Smooth muscle cell (in vitro differentiated cells): Measurements from ENCODE around the gene CAPN13. TPM values are rescaled to one million over a fixed set of nuclear protein-coding genes. Genes with fewer than 3 reads are reported as not detected.

Experiments used
- DNase-seq: peaks from one replicate; lab custom pipeline; 2025; ENCODE audit not compliant: unreplicated experiment; lab: John Stamatoyannopoulos, UW
- H2AFZ ChIP-seq: fragments of 200-600 bp; sonication (generic); 2 replicates; pipeline ENCODE4 v1.6.0; 2016; ENCODE audit warnings: antibody characterized with exemption, low read depth, mild to moderate bottlenecking
- H3F3A ChIP-seq: fragments of 200-600 bp; sonication (generic); 2 replicates; pipeline ENCODE4 v1.6.0; 2017; ENCODE audit warnings: antibody characterized with exemption, low read depth
- H3K27ac ChIP-seq: fragments of 200-600 bp; sonication (generic); 2 replicates; pipeline ENCODE4 v1.5.1; 2016; ENCODE audit warnings: low read depth, mild to moderate bottlenecking
- H3K27me3 ChIP-seq: fragments of 200-600 bp; sonication (generic); 2 replicates; pipeline ENCODE4 v1.6.1; 2016; ENCODE audit warnings: low read depth, mild to moderate bottlenecking
- H3K36me3 ChIP-seq: fragments of 200-600 bp; sonication (generic); 2 replicates; pipeline ENCODE4 v1.5.1; 2016; ENCODE audit warnings: low read depth
- H3K4me1 ChIP-seq: fragments of 200-600 bp; sonication (generic); 2 replicates; pipeline ENCODE4 v1.5.1; 2016; ENCODE audit warnings: low read depth
- H3K4me2 ChIP-seq: fragments of 200-600 bp; sonication (generic); 2 replicates; pipeline ENCODE4 v1.6.0; 2016; ENCODE audit warnings: mild to moderate bottlenecking
- H3K4me3 ChIP-seq: fragments of 200-600 bp; sonication (generic); 2 replicates; pipeline ENCODE4 v1.5.1; 2016; ENCODE audit warnings: mild to moderate bottlenecking
- H3K79me2 ChIP-seq: fragments of 200-600 bp; sonication (generic); 2 replicates; pipeline ENCODE4 v1.6.0; 2016; ENCODE audit warnings: low read depth, mild to moderate bottlenecking
- H3K9ac ChIP-seq: fragments of 200-600 bp; sonication (generic); 2 replicates; pipeline ENCODE4 v1.6.0; 2016; ENCODE audit warnings: low read depth
- H3K9me3 ChIP-seq: fragments of 200-600 bp; sonication (generic); replicated peaks from 2 replicates; pipeline ENCODE4 v1.5.1; 2016; ENCODE audit warnings: low read depth
- H4K20me1 ChIP-seq: fragments of 200-600 bp; sonication (generic); 2 replicates; pipeline ENCODE4 v1.6.0; 2016; ENCODE audit warnings: low read depth
- WGBS: methylation state at CpG from one replicate; pipeline ENCODE4 v1.1.7; 2016; ENCODE audit warnings: low lambda C conversion rate; 5-methylcytosine and 5-hydroxymethylcytosine counted together
- polyA plus RNA-seq: library from polyadenylated mRNA; unstranded; fragments of >200 nt; fragmentation: Nextera tagmentation; extraction: Ambion mirVana; gene quantifications from 2 replicates; pipeline ENCODE4 v1.2.1, GENCODE V29; 2016
- total RNA-seq: library from RNA; depleted of rRNA; stranded (reverse); fragments of >200 nt; gene quantifications from 2 replicates; pipeline ENCODE4 v1.2.3, GENCODE V29; 2014
- TF ChIP-seq, protein P1 (sequence below): fragments of 200-600 bp; sonication (generic); IDR thresholded peaks from 2 replicates; pipeline ENCODE4 v1.5.1; 2017; ENCODE audit warnings: borderline replicate concordance, mild to moderate bottlenecking, antibody characterized with exemption; ENCODE audit not compliant: insufficient read depth, poor library complexity, severe bottlenecking

The CAPN13 gene
- total and polyA plus RNA-seq, 2 experiments from 2014 or later = 0.04 to 0.40 TPM

DNA sequence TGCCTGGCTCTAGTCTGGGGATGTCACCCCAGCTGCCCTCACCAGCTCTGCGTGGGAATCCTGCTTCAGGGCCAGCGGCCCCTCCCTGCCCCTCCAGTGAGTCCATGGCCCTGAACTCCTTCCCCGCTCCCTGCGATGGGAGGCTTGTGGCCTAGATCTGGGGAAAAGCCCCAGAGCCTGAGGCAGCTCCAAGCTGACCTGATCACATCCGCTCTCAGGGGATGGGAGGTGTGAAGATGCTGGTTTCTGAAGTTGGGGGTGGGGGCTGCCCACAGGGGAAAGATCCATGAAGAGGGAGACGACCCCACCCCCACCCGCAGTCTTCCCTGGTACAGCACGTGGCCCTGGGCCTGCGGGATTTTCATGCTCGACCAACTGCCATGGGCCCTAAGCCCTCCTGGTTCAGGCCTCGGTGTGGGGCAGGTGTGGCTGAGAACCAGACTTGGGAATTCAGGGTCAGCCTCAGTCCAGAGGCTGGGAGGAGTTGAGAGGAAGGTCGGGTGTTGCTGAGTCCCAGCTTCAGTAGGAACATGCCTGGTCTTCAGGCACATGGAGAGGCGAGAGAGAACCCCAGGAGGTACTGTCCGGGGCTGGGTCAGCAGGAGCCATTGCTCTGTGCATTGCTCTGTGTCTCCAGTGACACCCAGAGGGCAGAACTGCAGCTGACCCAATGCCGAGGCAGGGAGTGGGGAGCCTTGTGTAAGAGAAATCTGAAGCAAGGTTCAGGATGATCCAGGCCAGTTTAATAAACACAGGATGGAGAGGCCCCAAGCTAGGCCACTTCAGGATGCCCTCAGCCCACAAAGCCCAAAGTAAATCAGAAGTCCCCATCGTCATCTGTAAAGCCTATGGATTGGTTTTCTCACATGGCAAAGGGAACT lies 115.1 kb downstream of the CAPN13 start:
- Histone ChIP-seq H3F3A (no peaks in the 10 kb centered on the region), H3K9me3 (no peaks in the 10 kb centered on the region), H3K27me3 (peaks cover 7% of the 10 kb centered on the region), H3K27ac (no peak overlapping the region), H3K4me2 (no peak overlapping the region), H3K4me3 (no peak overlapping the region), H4K20me1 (no peaks in the 10 kb centered on the region), H3K36me3 (no peaks in the 10 kb centered on the region), H3K79me2 (no peaks in the 10 kb centered on the region), H2AFZ (no peak overlapping the region), H3K9ac (no peak overlapping the region), H3K4me1 (no peaks in the 10 kb centered on the region)
- 95% methylated on average over 16 of the region's 16 CpGs for WGBS
- TF ChIP-seq, protein P1, sequence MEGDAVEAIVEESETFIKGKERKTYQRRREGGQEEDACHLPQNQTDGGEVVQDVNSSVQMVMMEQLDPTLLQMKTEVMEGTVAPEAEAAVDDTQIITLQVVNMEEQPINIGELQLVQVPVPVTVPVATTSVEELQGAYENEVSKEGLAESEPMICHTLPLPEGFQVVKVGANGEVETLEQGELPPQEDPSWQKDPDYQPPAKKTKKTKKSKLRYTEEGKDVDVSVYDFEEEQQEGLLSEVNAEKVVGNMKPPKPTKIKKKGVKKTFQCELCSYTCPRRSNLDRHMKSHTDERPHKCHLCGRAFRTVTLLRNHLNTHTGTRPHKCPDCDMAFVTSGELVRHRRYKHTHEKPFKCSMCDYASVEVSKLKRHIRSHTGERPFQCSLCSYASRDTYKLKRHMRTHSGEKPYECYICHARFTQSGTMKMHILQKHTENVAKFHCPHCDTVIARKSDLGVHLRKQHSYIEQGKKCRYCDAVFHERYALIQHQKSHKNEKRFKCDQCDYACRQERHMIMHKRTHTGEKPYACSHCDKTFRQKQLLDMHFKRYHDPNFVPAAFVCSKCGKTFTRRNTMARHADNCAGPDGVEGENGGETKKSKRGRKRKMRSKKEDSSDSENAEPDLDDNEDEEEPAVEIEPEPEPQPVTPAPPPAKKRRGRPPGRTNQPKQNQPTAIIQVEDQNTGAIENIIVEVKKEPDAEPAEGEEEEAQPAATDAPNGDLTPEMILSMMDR = no peak
- DNase-seq = no peak

GRCh38 chr2:30691091-30691947 lies 115.9 kb downstream of the CAPN13 start:
- Histone ChIP-seq H3K27me3 (peaks cover 7% of the 10 kb centered on the region), H3K9me3 (no peaks in the 10 kb centered on the region), H3K36me3 (no peaks in the 10 kb centered on the region), H3K27ac (no peak overlapping the region), H4K20me1 (no peaks in the 10 kb centered on the region), H3K79me2 (no peaks in the 10 kb centered on the region), H3K4me2 (no peak overlapping the region), H3K9ac (no peak overlapping the region), H3K4me3 (no peak overlapping the region), H2AFZ (no peak overlapping the region), H3K4me1 (no peaks in the 10 kb centered on the region), H3F3A (no peaks in the 10 kb centered on the region)
- TF ChIP-seq, protein P1 = no peak
- 93% methylated on average over 7 of the region's 7 CpGs for WGBS
- DNase-seq = no peak

DNA sequence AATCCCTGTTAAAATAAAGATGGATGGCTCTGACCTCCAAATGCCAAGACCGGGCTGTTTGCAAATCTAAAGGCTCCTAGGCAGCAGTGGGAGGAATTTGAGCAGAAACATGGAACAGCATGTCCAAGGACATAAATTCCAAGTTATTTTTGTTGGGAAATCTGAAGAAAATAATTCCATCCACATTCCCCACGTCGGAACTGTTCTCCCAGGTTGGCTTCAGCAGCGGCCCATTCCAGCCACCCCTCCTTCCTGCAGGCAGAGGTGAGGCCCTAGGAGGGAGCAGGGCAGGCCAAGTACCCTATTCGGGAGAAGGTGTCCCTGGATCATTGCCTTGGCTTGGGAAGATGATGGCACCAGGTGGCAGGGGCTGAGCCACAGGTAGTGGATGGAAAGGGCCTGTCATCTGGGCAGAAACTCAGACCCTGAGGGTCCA lies 117.1 kb downstream of the CAPN13 start:
- TF ChIP-seq, protein P1 = no peak
- H3K9ac ChIP-seq = no peak overlapping the region
- no peak overlapping the region for H3K4me3 ChIP-seq
- no peaks in the 10 kb centered on the region for H4K20me1 ChIP-seq
- no peak overlapping the region for H3K27ac ChIP-seq
- WGBS = 92% methylated on average over 5 of the region's 5 CpGs
- H3K36me3 ChIP-seq = no peaks in the 10 kb centered on the region
- no peaks in the 10 kb centered on the region for H3K79me2 ChIP-seq
- no peaks in the 10 kb centered on the region for H3F3A ChIP-seq
- H3K4me2 ChIP-seq = no peak overlapping the region
- no peaks in the 10 kb centered on the region for H3K9me3 ChIP-seq
- H2AFZ ChIP-seq = no peak overlapping the region
- DNase-seq = no peak
- H3K4me1 ChIP-seq = no peaks in the 10 kb centered on the region
- no peaks in the 10 kb centered on the region for H3K27me3 ChIP-seq
